Medulla oblongata (tissue), 1 donor: Measurements from ENCODE around the gene RAB40C.

Experiments used
- DNase-seq: peaks from one replicate; pipeline ENCODE4 v3.0.0-alpha.2; 2015; ENCODE audit errors: extremely low spot score

RAB40C gene

GRCh38 chr16:667780-668518 is 78.1 kb downstream of the RAB40C start, which contains the start of gene RHOT2:
RHOT2 (plus strand) TSS chr16:668132; CDS start chr16:668200, 68 bp downstream.
- peak; percentile 93 for DNase-seq

GRCh38 chr16:668519-669171 is 78.8 kb downstream of the RAB40C start:
- no peak for DNase-seq

- no peak for DNase-seq
Observed at GRCh38 chr16:669666-670065, 79.8 kb downstream of the RAB40C start.

- no peak for DNase-seq
Observed at GRCh38 chr16:670485-671352, 80.9 kb downstream of the RAB40C start.

GRCh38 chr16:671353-672131 is 81.7 kb downstream of the RAB40C start:
- DNase-seq = no peak

GRCh38 chr16:672371-672770 is 82.5 kb downstream of the RAB40C start:
- DNase-seq = no peak

GRCh38 chr16:672851-673250 is 83.0 kb downstream of the RAB40C start:
- no peak for DNase-seq

- no peak for DNase-seq
Observed at GRCh38 chr16:673399-673991, 83.6 kb downstream of the RAB40C start.

- no peak for DNase-seq
Observed at GRCh38 chr16:674214-674881, 84.5 kb downstream of the RAB40C start.

GRCh38 chr16:674968-675883 is 85.4 kb downstream of the RAB40C start, which contains the start of gene RHBDL1:
RHBDL1 (plus strand) TSS chr16:675671; CDS start chr16:675791, 120 bp downstream.
- DNase-seq = peak; percentile 19

- DNase-seq = no peak
Observed at GRCh38 chr16:675884-676564, 86.2 kb downstream of the RAB40C start.

GRCh38 chr16:676565-676902 is 86.7 kb downstream of the RAB40C start:
- DNase-seq = no peak

GRCh38 chr16:676913-677312 is 87.0 kb downstream of the RAB40C start:
- DNase-seq = no peak

GRCh38 chr16:677316-678190 is 87.7 kb downstream of the RAB40C start:
- DNase-seq = no peak

GRCh38 chr16:678209-678857 is 88.5 kb downstream of the RAB40C start:
- DNase-seq = no peak
